Activated T-helper 9 cell treated with anti-CD3 and anti-CD28 coated beads, Interleukin-2, amount 50 U/mL, for 16 hours (primary cell): ENCODE results near the gene VKORC1L1.
"Not testable (repeated sequence)": the region's sequence is repeated elsewhere in the genome, so short reads cannot be mapped to it uniquely, and the experiment has no call there.

Experiments
- DNase-seq: peaks from one replicate; pipeline ENCODE4 v3.0.0-alpha.2; 2020; ENCODE audit warnings: low read depth

VKORC1L1 gene

GRCh38 chr7:65938336-65938895 lies 65.5 kb downstream of the VKORC1L1 start:
- no peak for DNase-seq

- not testable (repeated sequence) for DNase-seq
Measured at GRCh38 chr7:65945787-65946186, 72.9 kb downstream of the VKORC1L1 start.

GRCh38 chr7:65946904-65947303 lies 74.0 kb downstream of the VKORC1L1 start:
- DNase-seq = no peak

- DNase-seq = no peak
Measured at GRCh38 chr7:65951837-65952578, 79.1 kb downstream of the VKORC1L1 start.

- no peak for DNase-seq
Measured at GRCh38 chr7:65953001-65953720, 80.3 kb downstream of the VKORC1L1 start.

GRCh38 chr7:65953890-65954450 lies 81.1 kb downstream of the VKORC1L1 start:
- DNase-seq = no peak

GRCh38 chr7:65955718-65956117 lies 82.8 kb downstream of the VKORC1L1 start:
- DNase-seq = no peak

GRCh38 chr7:65960351-65961074 lies 87.6 kb downstream of the VKORC1L1 start:
- DNase-seq = no peak

- DNase-seq = no peak
Measured at GRCh38 chr7:65962033-65962432, 89.2 kb downstream of the VKORC1L1 start.

GRCh38 chr7:65964671-65965070 lies 91.8 kb downstream of the VKORC1L1 start:
- not testable (repeated sequence) for DNase-seq

- no peak for DNase-seq
Measured at GRCh38 chr7:65966146-65966545, 93.3 kb downstream of the VKORC1L1 start.

GRCh38 chr7:65967361-65968155 lies 94.7 kb downstream of the VKORC1L1 start:
- DNase-seq = no peak

GRCh38 chr7:65968256-65969185 lies 95.6 kb downstream of the VKORC1L1 start:
- no peak for DNase-seq

GRCh38 chr7:65971021-65971420 lies 98.1 kb downstream of the VKORC1L1 start:
- no peak for DNase-seq

GRCh38 chr7:65972976-65973375 lies 100.1 kb downstream of the VKORC1L1 start:
- DNase-seq = no peak

- no peak for DNase-seq
Measured at GRCh38 chr7:65974191-65974801, 101.4 kb downstream of the VKORC1L1 start.

GRCh38 chr7:65974876-65975275 lies 102.0 kb downstream of the VKORC1L1 start:
- no peak for DNase-seq

- DNase-seq = no peak
Measured at GRCh38 chr7:65975814-65976445, 103.1 kb downstream of the VKORC1L1 start.

GRCh38 chr7:65976659-65977196 lies 103.9 kb downstream of the VKORC1L1 start:
- DNase-seq = no peak
